Small intestine (tissue), 7 donors: ENCODE measurements around the gene COL5A3. TPM values are rescaled to one million over a fixed set of nuclear protein-coding genes. Genes with fewer than 3 reads are reported as not detected.
"Not testable (repeated sequence)": the region's sequence is repeated elsewhere in the genome, so short reads cannot be mapped to it uniquely, and the experiment has no call there.

Source experiments
- DNase-seq, 2 donors: peaks; one replicate each; pipeline versions ENCODE4 v3.0.0 to v3.0.0-alpha.2; 2013
- FAIRE-seq: peaks from 2 replicates; lab custom pipeline; 2012; peaks lifted over from hg19 to GRCh38; lab: Jason Lieb, UNC
- H3K27ac ChIP-seq, 3 donors: one replicate each; pipeline ENCODE4 v1.5.1; 2013; ENCODE audit warnings: low read length in 2 of 3, mild to moderate bottlenecking in 2 of 3, control low read depth in 1 of 3, inconsistent platforms in 1 of 3, low read depth in 1 of 3, moderate library complexity in 1 of 3
- H3K27me3 ChIP-seq, 3 donors: one replicate each; pipeline ENCODE4 v1.6.1; 2013; ENCODE audit warnings: low read length in 3 of 3, inconsistent platforms in 1 of 3; ENCODE audit not compliant: control insufficient read depth in 3 of 3, insufficient read depth in 3 of 3
- H3K36me3 ChIP-seq, 3 donors: one replicate each; pipeline ENCODE4 v1.6.1; 2013; ENCODE audit warnings: low read length in 3 of 3, inconsistent platforms in 1 of 3, low read depth in 1 of 3, mild to moderate bottlenecking in 1 of 3, moderate library complexity in 1 of 3; ENCODE audit not compliant: control insufficient read depth in 3 of 3, insufficient read depth in 2 of 3
- H3K4me1 ChIP-seq, 3 donors: one replicate each; pipeline ENCODE4 v1.6.1; 2013; ENCODE audit warnings: low read length in 2 of 3, inconsistent platforms in 1 of 3, low read depth in 1 of 3, mild to moderate bottlenecking in 1 of 3, moderate library complexity in 1 of 3; ENCODE audit not compliant: control insufficient read depth in 3 of 3, insufficient read depth in 2 of 3
- H3K4me3 ChIP-seq, 3 donors: one replicate each; pipeline ENCODE4 v1.5.1; 2013; ENCODE audit warnings: low read length in 3 of 3, control low read depth in 1 of 3, inconsistent platforms in 1 of 3, low read depth in 1 of 3, mild to moderate bottlenecking in 1 of 3, moderate library complexity in 1 of 3
- H3K9me3 ChIP-seq, 2 donors: one replicate each; pipeline ENCODE4 v1.6.1; 2013; ENCODE audit warnings: low read depth in 1 of 2, low read length in 1 of 2; ENCODE audit not compliant: control insufficient read depth in 2 of 2, insufficient read depth in 1 of 2
- WGBS, 3 donors: extraction: QIAGEN DNeasy Blood & Tissue Kit; methylation state at CpG; one replicate each; pipeline ENCODE4 v1.1.7; 2013; 5-methylcytosine and 5-hydroxymethylcytosine counted together
- polyA plus RNA-seq, 4 donors: library from polyadenylated mRNA; stranded (reverse) in 3 of 4; unstranded in 1 of 4; fragments of 200-250 nt in 3 of 4; fragments of 120-200 nt in 1 of 4; gene quantifications; one replicate each; pipeline versions ENCODE4 v1.2.1 to v1.2.3, GENCODE V29; 2013
- donor health status: healthy with polysubstance abuse.
- donor health status: control.
- donor health status: control.
- donor health status: Bipolar disorder and iron deficiency.
- donor health status: healthy.

COL5A3 gene
- polyA plus RNA-seq, 4 donors = 0.54 to 6.1 (median 1.5) TPM

DNA sequence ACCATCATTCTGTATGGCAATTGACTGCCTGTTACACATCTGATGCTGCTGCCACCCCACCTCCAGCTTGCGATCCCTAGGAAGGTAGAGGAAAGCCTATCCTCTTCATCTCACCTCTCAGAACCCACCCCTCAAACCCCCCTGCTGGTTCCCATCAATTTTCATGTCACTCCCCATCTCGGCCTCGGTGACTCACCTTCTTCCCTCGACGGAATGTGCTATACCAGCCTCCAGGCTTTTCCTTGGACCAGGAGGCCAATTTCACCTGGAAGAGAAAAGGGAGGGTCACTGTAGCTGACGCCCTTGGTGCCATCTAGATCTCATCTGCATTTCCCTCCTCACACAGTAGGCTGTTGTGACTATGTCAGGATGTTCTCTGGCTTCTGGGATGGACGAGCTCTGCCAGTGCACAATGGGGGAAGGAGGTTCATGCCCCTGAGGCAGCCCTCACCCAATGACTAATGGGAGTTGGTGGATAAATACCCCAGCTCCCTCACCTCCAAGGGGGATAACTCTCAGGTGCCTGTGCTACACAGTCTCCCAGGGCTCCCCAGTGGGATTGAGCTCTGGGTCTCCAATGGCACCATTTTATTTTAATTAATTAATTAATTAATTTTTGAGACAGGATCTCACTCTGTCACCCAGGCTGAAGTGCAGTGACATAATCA lies 47.5 kb downstream of the COL5A3 start:
- Histone ChIP-seq H3K9me3 (no peaks in the 10 kb centered on the region), H3K36me3 (no peaks in the 10 kb centered on the region), H3K4me3 (no peak overlapping the region), H3K27me3 (peaks cover 0 to 16% (median 2%) of the 10 kb centered on the region in 3 donors), H3K27ac (no peak overlapping the region), H3K4me1 (no peaks in the 10 kb centered on the region)
- 37 to 50% (median 45%) methylated on average over 7 of the region's 7 CpGs for WGBS, 3 donors
- DNase-seq (no peak), FAIRE-seq (no peak)

DNA sequence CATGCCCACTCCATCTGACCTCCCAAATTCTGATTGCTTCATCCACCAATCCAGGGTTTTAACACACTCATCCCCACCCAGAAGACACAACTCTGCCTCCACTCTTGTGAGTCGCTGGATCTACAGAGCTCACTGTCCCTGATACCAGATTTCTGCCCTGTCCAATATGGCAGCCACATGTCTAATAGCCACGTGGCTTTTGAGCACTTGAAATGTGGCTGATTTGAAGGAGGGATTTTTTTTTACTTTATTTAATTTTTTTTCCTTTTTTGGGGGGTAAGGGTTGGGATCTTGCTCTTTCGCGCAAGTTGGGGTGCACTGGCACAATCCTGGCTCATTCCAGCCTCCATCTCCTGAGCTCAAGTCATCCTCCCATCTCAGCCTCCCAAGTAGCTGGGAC lies 49.2 kb downstream of the COL5A3 start:
- H3K27me3 ChIP-seq = peaks cover 0 to 6% (median 2%) of the 10 kb centered on the region in 3 donors
- WGBS, 3 donors = 74 to 86% (median 80%) methylated on average over 4 of the region's 4 CpGs
- no peak for DNase-seq
- FAIRE-seq = no peak
- no peak overlapping the region for H3K27ac ChIP-seq
- H3K4me1 ChIP-seq = no peaks in the 10 kb centered on the region
- no peaks in the 10 kb centered on the region for H3K9me3 ChIP-seq
- no peaks in the 10 kb centered on the region for H3K36me3 ChIP-seq
- H3K4me3 ChIP-seq = no peak overlapping the region

DNA sequence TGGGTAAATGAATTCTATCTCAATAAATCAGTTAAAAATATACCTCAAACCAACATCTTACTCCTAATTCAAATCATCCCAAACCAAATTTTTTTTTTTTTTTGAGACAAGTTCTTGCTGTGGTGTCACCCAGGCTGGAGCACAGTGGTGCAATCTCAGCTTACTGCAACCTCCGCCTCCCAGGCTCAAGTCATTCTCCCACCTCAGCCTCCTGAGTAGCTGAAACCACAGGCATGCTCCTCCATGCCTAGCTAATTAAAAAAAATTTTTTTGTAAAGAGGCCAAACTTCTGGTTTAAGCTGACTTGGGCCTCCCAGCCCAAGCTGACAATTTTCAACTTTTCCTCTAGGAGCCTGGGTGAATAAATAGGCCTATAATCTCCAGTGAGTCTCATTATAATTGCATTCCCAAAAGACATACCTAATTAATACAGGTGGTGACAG lies 51.9 kb downstream of the COL5A3 start:
- WGBS, 3 donors = 90 to 96% (median 95%) methylated on average over 1 of the region's 1 CpG
- no peak for DNase-seq
- Histone ChIP-seq H3K27ac (no peak overlapping the region), H3K4me3 (no peak overlapping the region), H3K36me3 (no peaks in the 10 kb centered on the region), H3K27me3 (no peaks in the 10 kb centered on the region), H3K9me3 (no peaks in the 10 kb centered on the region), H3K4me1 (no peaks in the 10 kb centered on the region)
- no peak for FAIRE-seq

DNA sequence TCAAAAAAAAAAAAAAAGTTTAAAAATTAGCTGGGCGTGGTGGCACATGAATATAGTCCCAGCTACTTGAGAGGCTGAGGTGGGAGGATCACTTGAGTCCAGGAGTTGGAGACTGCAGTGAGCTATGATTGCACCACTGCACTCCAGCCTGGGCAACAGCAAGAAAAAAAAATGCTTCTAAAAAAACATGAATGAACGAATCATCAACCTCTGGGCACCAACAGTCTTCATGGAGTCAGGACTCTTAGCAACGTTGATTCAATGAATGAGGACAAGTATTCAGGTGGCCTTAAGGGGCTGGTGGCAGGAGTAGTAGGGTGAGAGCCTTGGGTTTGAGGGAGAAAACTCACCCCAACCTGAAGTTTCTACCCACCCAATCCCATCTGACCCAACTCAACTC lies 53.3 kb downstream of the COL5A3 start:
- 63 to 79% (median 64%) methylated on average over 3 of the region's 3 CpGs for WGBS, 3 donors
- Histone ChIP-seq H3K27me3 (no peaks in the 10 kb centered on the region), H3K36me3 (no peaks in the 10 kb centered on the region), H3K9me3 (no peaks in the 10 kb centered on the region), H3K4me1 (no peaks in the 10 kb centered on the region), H3K4me3 (no peak overlapping the region), H3K27ac (no peak overlapping the region)
- no peak for FAIRE-seq
- no peak for DNase-seq

DNA sequence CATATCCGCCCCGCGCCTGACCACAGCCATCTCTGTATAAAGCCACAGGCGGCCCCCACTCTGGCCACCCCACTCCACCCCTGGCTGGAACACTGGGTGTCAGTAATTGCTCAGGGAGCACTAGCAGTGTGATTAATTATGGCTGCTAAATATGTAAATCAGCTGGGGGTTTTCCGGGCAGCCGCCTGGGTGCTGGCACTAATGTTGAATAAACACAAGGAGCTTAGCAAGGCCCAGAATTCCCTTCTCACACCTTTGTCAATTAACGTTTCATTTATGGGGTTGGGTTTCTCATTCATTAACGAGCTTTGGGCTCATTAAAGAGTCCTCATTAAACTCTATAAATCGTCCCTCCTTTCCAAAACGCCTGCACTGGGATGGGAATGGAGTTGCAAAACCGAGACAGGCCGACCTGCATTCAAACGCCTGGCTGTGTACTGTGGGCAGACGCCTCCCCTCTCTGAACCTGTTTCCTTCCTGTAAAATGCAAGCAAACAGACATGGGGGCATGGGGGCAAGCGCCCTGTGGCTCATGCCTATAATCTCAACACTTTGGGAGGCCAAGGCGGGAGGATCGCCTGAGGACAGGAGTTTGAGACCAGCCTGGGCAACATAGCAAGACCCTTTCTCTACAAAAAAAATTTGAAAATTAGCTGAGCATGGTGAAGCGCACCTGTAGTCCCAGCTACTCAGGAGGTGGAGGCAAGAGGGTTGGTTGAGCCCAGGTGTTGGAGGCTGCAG lies 56.3 kb downstream of the COL5A3 start:
- H3K9me3 ChIP-seq = no peaks in the 10 kb centered on the region
- no peaks in the 10 kb centered on the region for H3K4me1 ChIP-seq
- 60 to 71% (median 66%) methylated on average over 18 of the region's 18 CpGs for WGBS, 3 donors
- H3K4me3 ChIP-seq = no peak overlapping the region
- no peaks in the 10 kb centered on the region for H3K36me3 ChIP-seq
- no peak for FAIRE-seq
- no peak overlapping the region for H3K27ac ChIP-seq
- no peak for DNase-seq
- H3K27me3 ChIP-seq = no peaks in the 10 kb centered on the region

DNA sequence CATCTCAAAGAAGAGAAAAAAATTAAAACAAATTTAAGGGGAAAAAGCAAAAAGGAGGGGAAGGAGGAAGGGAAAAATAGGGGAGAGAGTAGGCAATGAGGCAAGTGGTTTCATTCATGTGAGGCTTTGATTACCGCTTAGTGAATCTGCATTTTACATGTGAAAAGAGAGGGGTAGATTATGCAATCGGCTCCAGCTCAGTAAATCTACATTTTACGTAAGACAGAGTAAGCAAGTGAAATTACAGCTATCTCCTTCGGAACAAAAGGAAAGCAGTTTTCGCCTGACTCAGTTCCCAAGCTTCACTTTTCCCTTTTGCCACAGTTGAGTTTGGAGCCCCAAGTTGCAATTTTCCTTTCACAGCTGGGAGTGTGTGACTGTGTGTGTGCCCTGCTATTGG lies 58.0 kb downstream of the COL5A3 start:
- WGBS, 3 donors = 64 to 68% (median 67%) methylated on average over 5 of the region's 5 CpGs
- FAIRE-seq = no peak
- H3K9me3 ChIP-seq = no peaks in the 10 kb centered on the region

DNA sequence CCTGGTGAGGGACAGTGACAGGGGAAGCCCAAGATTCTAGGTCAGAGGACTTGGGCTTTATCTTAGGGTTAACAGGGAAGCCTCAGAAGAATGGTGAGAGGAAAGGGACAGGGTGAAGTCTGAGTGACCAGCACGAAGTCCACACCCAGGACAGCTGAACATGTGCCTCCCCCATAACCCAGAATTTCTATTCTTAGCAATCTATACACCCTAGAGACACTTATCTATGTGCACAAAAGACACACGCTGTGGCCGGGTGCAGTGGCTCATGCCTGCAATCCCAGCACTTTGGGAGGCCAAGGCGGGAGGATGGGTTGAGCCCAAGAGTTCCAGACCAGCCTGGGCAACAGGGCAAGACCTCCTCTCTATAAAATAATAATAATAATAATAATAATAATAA lies 62.9 kb downstream of the COL5A3 start:
- 56 to 64% (median 63%) methylated on average over 4 of the region's 4 CpGs for WGBS, 3 donors
- Histone ChIP-seq H3K27me3 (no peaks in the 10 kb centered on the region), H3K9me3 (peaks cover 0 to under 1% of the 10 kb centered on the region in 2 donors), H3K4me1 (no peaks in the 10 kb centered on the region), H3K27ac (no peak overlapping the region), H3K4me3 (no peak overlapping the region), H3K36me3 (no peaks in the 10 kb centered on the region)
- FAIRE-seq (no peak), DNase-seq (no peak)

More for the DNA sequence above, 58.0 kb downstream of the COL5A3 start:
- no peaks in the 10 kb centered on the region for H3K4me1 ChIP-seq
- H3K27me3 ChIP-seq = no peaks in the 10 kb centered on the region
- DNase-seq = no peak
- H3K4me3 ChIP-seq = no peak overlapping the region
- H3K27ac ChIP-seq = no peak overlapping the region
- H3K36me3 ChIP-seq = no peaks in the 10 kb centered on the region

DNA sequence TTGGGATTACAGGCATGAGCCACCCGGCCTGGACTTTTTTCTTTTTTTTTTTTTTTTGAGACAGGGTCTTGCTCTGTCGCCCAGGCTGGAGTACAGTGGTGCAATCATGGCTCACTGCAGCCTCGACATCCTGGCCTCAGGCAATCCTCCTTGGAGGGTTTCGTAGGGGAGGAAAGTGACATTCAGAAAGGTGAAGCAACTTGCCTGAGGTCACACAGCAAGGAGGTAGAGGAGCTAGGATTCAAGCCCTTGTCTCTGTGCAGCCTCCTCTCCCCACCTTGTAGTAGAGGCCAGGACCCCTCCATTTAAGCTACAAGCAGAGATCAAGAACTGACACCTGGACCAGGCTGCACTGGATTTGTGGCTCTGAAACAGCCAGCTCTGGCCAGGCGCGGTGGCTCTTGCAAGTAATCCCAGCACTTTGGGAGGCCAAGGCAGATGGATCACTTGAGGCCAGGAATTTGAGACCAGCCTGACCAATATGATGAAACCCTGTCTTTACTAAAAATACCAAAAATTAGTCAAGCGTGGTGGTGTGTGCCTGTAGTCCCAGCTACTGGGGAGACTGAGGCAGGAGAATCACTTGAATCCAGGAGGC lies 63.7 kb downstream of the COL5A3 start:
- not testable (repeated sequence) for H3K27me3 ChIP-seq, H3K4me1 ChIP-seq, H3K9me3 ChIP-seq, FAIRE-seq, H3K27ac ChIP-seq, H3K4me3 ChIP-seq, DNase-seq, H3K36me3 ChIP-seq
- 80 to 84% (median 81%) methylated on average over 7 of the region's 7 CpGs for WGBS, 3 donors
